HG02885 (cell line): ENCODE data around the gene PTPRA.
A peak's percentile ranks its signal among the peaks of the same experiment; 100 is the strongest.

Experiments used
- ATAC-seq: cut with Tn5 transposase; IDR thresholded peaks from one replicate; pipeline ENCODE4 v1.9.1; 2021; ENCODE audit warnings: mild to moderate bottlenecking; ENCODE audit not compliant: unreplicated experiment, poor library complexity

The PTPRA gene

GRCh38 chr20:2847802-2848201 lies 25.5 kb upstream of the PTPRA start:
- no peak for ATAC-seq

- ATAC-seq: no peak
Observed at GRCh38 chr20:2849529-2849928, 23.8 kb upstream of the PTPRA start.

GRCh38 chr20:2851086-2851485 lies 22.2 kb upstream of the PTPRA start:
- no peak for ATAC-seq

GRCh38 chr20:2858591-2858990 lies 14.7 kb upstream of the PTPRA start:
- ATAC-seq: no peak

GRCh38 chr20:2859330-2860121 lies 13.8 kb upstream of the PTPRA start:
- ATAC-seq: no peak

GRCh38 chr20:2864626-2865025 lies 8.7 kb upstream of the PTPRA start:
- ATAC-seq: no peak

GRCh38 chr20:2865101-2865500 lies 8.2 kb upstream of the PTPRA start:
- ATAC-seq: no peak

- no peak for ATAC-seq
Observed at GRCh38 chr20:2865630-2866029, 7.7 kb upstream of the PTPRA start.

- ATAC-seq: no peak
Observed at GRCh38 chr20:2866236-2866635, 7.0 kb upstream of the PTPRA start.

GRCh38 chr20:2867081-2867864 lies 6.0 kb upstream of the PTPRA start:
- ATAC-seq: no peak

GRCh38 chr20:2869381-2869780 lies 3.9 kb upstream of the PTPRA start:
- no peak for ATAC-seq

GRCh38 chr20:2871111-2871465 lies 2.2 kb upstream of the PTPRA start:
- no peak for ATAC-seq

GRCh38 chr20:2871661-2872458 lies 1.4 kb upstream of the PTPRA start:
- no peak for ATAC-seq

- peak; percentile 32 for ATAC-seq
Observed at GRCh38 chr20:2872459-2873009, 747 bp upstream of the PTPRA start.

GRCh38 chr20:2873747-2874041 lies 413 bp downstream of the PTPRA start:
- ATAC-seq: peak; percentile 50

- ATAC-seq: no peak
Observed at GRCh38 chr20:2874456-2874855, 1.2 kb downstream of the PTPRA start.

- ATAC-seq: no peak
Observed at GRCh38 chr20:2875690-2876203, 2.5 kb downstream of the PTPRA start.

- ATAC-seq: no peak
Observed at GRCh38 chr20:2878515-2878914, 5.2 kb downstream of the PTPRA start.

GRCh38 chr20:2879146-2879545 lies 5.9 kb downstream of the PTPRA start:
- ATAC-seq: no peak

GRCh38 chr20:2880650-2881049 lies 7.4 kb downstream of the PTPRA start:
- ATAC-seq: no peak
